Activated effector memory CD4-positive, alpha-beta T cell treated with Interleukin-2 at 50 U/mL for 16 hours (primary cell): ENCODE data around the gene DEDD.

Experiments used
- DNase-seq: peaks from one replicate; pipeline ENCODE4 v3.0.0-alpha.2; 2020

Gene DEDD, protein sequence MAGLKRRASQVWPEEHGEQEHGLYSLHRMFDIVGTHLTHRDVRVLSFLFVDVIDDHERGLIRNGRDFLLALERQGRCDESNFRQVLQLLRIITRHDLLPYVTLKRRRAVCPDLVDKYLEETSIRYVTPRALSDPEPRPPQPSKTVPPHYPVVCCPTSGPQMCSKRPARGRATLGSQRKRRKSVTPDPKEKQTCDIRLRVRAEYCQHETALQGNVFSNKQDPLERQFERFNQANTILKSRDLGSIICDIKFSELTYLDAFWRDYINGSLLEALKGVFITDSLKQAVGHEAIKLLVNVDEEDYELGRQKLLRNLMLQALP

DNA sequence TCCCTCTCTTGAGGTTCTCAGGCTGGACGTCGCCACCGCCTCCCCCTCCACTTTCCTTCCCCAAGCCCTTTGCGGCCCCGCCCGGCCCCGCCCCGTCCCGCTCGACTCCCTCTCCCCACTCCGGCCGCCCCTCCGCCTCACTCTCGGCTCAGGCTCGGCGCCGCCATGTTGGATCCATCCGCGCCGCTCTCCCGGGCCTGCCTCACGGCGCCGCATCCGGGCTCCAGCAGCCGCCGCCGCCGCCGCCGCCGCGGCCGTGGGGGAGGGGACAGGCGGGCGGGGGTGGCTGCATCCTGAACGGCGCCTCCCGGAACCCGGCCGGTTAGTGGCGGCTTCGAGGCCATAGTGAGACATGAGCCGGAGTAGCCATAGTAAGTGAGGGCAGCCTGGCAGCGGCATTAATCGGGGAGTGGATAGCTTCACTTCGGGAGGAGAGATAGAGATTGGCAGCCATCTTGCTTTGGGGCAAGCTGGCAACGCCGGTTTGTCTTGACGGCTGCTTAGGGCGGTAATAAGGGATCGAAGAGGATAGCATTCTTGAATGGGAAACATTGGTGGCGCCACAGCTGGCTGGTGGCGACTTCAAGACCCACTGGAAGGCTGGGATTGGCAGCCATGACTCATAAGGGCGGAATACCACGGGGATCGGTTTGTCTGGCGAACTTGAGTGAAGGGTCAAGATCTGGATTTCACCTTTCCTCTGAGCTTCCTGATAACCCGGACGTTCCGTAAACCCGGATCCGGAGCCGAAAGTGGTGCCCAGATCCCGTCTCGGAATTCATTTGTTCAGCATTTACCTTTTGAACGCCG lies at the start of gene DEDD:
Gene DEDD, minus strand, starts transcription at position 258 of the 810 bp plus-strand sequence. CDS start 8,205 bp downstream, outside the sequence.
- peak; percentile 87 for DNase-seq

DNA sequence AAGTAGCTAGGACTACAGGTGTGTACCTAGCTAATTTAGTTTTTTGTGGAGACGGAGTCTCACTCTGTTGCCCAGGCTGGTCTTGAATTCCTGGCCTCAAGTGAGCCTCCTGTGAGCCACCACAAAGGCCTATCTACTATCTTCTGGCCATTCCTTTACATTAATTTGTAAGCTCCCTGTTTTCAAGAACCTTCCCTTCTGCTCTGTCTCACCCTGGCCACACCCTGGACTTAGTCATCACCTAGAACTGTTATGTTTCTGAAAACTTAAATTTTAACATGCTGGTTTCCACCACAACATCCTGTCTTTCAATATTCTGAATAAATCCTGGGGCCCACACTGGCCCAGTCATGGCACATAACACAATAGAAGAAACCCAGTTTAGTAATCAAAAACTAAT lies 49.7 kb upstream of the DEDD start:
- peak; percentile 51 for DNase-seq

DNA sequence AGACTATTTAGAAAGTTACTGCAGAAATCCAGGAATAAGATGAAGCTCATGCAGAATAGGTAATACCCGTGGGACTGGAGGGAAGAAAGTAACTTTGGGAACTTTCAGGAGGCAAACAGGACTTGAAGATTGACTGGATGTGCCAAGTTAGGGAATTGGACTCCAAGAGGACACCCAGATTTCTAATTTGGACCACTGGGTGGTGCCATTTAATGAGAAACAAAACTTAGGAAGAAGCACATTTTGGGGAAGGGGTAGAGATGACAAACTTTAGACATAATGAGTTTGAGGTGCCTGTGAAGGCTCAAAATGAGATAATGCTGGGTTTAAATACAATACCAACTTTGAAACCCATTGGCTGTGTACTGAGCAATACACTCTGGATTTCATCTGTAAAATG lies 48.2 kb upstream of the DEDD start:
- no peak for DNase-seq

DNA sequence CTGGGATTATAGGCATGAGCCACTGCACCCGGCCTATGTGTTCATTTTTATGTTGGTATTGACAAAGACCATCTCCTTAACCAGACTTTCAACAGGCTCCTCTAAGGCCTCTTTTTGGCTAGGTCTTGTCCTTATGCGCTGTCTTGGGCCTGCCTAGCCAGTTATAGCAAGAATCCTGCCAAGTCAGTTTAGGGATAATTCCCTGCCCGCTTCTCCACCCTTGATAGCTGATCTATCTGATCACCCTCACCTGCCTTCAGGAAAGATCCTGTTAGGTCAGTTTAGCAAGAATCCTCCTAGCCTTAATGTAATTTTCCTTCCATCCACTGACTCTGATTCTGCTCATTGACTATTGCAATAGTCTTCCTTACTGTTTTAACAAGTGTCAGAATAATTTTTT lies 47.2 kb upstream of the DEDD start:
- no peak for DNase-seq

DNA sequence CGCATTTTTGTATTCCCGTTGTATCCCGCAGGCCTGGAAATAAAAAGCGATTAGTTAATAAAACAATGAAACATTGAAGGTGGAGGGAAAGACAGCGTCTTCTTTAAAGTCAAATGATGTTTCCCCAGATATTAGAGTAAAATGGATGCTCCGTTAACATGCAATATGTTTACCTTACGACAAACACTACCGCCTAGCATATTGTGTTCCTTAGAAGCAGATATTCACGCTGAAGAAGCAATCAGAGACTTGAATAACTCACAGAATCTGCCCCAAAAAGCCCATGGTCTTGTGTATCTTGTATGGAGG lies 45.4 kb upstream of the DEDD start:
- no peak for DNase-seq

DNA sequence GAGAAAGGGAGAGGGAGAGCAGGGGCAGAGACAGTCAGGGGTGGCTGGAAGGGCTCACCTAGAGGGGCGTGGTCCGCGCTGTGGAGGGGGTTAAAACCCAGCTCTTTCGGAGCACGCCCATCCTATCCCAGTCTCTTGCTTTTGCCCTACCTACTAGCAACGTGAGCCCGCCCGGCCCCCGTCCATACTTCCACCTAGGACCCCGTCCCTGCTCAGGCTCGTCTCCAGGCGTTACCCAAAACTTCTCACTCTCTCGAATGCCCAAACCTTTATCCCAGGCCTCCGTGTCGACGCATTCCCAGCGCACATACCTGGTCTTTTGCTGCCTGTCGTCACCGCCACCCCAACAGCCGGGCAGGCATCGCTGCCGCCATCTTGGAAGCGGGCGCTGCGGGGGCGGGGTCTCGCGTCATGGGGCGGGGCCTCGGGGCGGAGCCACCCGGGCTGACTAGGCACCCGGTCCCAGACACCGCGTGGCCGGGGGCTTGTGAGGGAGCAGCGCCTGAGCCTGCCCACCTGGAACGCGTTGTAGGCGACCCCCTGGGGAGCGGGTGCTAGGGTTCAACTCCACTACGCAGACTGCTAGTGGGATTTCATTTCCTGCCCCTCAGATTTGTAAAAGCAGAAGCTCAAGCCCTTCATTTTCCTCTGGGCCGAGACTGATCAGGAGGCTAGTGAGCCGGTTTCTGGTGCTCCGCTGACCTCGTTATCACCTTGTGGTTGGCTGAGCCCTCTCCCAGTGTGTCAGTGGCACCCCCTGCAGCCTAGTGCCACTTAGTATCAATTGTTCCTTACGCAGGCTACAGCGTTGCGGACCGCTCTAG lies 44.9 kb upstream of the DEDD start, which contains the start of gene B4GALT3:
Gene B4GALT3, minus strand, starts transcription at position 396 of the 824 bp plus-strand sequence. CDS start 1,447 bp downstream, outside the sequence.
- DNase-seq, result peak; percentile 92

DNA sequence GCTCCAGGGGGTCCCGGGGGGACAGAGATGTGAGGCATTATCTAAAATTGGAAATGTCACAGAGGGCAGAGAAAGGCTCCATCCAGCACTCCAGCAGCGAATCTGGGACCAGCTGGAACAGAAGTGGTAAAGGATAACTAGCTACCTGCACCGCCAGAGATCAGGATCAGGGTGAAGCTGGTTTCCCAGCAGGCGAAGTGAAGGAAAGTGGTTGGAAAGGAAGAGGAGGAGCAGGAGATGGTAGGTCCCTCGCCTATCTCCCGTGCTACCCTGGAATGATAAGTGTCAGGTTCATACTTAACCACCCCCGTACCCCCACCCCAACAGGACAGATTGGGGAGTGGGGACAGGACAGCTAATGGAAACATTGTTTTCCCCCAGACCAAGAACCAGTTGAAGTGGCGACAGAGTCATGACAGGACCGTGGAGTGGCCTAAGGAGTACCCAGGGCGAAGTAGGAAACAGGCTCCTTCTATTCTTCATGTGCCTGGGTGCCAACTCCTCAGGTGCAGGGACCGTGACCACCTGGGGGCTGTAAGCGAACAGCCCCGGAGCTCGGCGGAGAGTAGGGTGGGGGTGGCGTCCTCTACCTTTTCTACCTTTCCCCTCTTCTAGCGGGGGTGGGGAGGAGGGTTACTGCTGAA lies 44.1 kb upstream of the DEDD start:
- no peak for DNase-seq

DNA sequence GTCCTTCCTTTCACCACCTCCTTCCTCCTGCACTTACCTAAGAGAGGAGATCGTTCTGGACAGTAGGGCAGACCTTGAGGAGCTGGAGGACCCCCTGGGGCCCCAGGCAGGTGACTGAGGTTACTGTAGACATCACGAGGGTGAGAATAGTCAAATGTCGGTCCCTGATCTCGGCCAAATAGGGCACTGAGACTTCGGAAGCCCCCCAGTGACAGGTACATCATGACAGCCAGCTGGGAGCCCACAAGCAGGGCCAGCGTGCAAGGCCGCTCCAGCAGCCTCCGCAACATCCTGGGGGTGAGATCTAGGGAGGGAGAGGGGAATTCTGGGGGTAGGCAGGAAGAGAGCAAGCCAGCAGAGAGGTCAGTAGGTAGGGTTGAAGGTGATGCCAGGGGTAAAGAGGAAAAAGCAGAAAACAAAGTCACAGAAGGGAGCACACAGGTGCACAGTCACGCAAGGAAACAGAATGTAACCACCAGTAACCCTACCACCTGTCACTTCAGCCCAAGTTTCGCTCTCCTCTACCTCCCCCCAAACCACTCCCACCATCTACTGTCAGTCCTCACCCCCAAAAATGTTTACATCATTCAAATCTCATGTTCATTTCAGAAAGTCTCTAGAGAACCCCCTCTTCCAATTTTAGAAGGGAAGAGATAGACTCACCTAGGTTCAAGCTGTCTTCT lies 43.4 kb upstream of the DEDD start:
- no peak for DNase-seq

DNA sequence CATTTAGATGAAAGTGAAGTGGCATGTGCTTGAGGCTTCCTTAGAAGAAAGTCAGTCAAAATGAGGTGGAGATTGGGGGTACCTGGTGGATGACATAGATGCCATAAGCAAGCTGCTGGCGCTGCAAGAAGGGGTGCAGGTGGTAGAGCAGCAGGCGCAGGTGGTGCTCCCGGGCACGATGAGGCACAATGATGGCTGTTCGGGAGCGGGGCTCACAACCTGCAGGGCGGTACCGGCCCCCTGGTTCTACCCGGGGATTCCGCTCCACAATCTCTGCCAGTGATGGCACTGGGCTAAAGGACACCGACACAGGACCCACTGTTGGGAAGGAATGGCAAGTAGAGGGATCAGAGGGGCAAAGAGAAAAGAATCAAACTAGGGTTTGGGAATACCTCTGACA lies 42.4 kb upstream of the DEDD start:
- DNase-seq, result no peak

DNA sequence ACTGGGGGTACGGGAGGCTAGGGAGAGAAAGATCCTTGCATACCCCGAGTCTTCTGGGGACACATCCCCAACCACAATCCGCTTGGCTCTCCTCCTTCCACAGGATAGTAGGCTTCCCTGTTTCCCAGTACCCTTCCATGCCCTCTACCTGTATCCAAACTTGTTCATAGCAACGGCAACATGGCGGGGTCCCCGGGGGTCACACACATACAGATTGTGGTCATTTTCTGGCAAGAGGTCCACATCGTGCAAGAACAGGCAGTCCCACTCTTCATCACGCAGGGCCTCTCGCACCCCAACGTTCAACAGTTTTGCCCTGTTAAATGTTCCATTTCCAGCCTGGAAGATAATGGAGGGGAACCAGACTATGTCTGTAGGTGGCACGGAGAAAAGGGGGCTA lies 41.2 kb upstream of the DEDD start:
- no peak for DNase-seq

DNA sequence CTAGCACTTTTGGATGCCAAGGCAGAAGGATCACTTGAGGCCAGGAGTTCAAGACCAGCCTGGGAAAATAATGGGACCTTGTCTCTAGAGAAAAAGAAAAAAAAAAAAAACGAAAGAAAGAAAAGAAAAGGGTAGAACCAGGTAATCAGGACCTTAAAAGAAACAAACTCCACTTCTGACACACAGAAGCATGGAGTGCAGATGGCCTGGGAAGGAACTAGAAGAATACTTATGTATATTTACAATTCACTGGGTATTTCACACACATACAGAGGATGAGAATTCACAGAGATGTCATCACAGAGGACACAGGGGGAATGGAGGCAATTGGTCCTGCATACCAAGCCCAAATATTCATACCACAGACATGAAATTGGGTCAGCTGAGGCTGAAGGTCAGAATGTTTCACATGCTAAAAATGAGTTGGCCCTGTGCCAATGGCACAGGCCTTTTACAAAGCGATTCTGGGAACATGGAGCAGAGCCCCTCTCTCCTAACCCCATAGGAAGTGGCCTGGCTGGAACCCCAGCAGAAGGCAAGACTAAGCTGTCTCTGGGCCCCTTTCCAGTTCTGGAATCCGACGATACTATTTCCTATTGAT lies 40.4 kb upstream of the DEDD start:
- no peak for DNase-seq

DNA sequence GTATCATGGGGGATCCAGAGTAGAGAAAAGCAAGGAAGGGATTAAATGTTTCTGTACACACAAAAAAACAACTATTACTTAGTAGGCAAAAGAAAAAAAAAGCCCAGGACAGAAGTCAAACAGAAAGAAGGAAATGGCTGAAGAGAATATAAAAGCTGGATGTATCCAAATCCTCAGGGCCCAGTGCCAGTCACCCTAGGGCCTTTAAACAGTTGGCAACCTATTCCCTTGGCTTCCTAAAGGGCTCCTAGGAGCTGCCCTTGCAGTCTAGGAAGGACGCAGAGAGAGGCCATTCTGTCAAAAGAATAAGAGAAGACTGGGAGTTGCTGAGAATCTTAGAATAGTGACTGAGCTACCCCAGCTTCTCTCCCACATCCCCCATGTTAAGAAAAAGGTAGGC lies 39.9 kb upstream of the DEDD start:
- no peak for DNase-seq

DNA sequence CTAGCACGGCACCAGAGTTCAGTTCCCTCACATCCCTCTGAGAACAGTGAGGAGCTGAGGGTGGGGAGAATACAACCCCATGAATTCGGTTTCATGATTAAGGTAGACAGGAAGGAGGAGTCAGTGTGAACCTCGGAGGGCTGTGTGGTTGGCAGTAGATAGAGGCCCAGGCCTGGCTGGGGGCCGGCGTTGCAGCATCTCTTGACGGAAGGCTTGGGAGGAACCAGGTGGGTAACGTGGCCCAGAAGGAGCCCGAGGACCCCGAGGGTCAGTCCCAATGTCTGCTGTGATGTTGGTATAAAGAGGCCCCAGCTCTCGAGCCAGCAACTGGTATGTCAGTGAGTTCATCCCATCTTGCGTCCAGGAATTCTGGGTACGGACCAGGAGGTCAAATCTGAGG lies 39.2 kb upstream of the DEDD start:
- no peak for DNase-seq

DNA sequence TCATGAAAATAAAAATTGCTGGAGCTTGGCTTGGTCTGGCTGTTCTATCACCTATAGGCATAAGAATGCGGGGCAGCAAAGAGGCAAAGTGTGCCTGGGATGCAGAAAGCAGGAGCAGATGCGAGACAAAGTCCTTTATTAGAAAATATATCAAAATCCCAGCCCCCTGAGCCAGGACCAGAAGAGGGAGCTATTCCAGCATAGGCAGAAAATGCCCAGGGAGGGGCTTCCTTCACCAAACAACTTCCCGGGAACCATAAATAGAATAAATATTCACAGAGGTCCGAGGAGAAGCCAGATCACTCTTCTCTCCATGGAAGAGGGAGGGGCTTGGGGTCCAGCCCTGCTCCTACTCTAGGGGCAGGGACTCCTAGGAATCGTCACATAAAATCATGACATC lies 38.7 kb upstream of the DEDD start:
- no peak for DNase-seq

DNA sequence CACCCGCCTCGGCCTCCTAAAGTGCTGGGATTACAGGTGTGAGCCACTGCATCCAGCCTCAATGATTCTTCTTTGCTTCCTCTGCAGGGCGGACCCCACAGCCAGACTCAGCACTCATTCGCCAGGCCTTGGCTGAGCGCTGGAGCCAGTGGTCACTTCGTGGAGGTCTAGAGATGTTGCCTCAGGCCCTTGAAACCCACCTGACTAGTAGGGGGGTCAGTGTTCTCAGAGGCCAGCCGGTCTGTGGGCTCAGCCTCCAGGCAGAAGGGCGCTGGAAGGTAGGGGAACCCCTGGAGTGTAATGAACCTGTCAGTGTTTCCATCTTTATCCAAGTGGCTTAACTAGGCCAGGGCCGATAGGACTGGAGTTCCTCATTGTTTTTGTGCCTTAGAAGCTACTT lies 36.4 kb upstream of the DEDD start:
- no peak for DNase-seq

DNA sequence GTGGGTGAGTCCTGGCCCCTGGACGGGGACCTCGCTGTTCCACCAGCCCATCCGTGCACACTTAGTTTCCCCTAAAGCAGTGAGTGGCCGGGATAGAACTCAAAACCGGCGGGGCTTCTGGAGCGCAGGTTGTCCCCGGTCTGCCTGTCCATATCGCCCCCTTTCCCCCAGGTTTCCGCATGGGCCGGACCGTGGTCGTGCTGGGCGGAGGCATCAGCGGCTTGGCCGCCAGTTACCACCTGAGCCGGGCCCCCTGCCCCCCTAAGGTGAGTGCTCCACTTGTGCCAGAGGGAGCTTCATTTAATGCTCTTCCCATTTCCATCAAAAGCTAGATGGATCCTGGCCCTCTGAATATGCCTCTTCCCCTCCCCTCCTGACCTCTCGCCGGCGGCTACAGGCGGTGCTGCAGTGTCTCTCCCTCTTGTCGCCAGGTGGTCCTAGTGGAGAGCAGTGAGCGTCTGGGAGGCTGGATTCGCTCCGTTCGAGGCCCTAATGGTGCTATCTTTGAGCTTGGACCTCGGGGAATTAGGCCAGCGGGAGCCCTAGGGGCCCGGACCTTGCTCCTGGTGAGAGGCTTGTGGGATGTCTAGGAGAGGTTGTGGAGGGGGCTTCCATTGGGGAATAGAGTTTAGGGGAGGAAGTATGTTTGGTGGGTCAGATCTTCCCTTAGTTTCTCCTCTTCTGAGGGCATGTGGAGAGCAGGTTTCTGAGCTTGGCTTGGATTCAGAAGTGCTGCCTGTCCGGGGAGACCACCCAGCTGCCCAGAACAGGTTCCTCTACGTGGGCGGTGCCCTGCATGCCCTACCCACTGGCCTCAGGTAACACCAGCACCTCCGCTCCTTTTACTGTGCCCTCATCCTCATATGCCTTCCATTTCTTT lies 34.4 kb upstream of the DEDD start:
- DNase-seq, result no peak

DNA sequence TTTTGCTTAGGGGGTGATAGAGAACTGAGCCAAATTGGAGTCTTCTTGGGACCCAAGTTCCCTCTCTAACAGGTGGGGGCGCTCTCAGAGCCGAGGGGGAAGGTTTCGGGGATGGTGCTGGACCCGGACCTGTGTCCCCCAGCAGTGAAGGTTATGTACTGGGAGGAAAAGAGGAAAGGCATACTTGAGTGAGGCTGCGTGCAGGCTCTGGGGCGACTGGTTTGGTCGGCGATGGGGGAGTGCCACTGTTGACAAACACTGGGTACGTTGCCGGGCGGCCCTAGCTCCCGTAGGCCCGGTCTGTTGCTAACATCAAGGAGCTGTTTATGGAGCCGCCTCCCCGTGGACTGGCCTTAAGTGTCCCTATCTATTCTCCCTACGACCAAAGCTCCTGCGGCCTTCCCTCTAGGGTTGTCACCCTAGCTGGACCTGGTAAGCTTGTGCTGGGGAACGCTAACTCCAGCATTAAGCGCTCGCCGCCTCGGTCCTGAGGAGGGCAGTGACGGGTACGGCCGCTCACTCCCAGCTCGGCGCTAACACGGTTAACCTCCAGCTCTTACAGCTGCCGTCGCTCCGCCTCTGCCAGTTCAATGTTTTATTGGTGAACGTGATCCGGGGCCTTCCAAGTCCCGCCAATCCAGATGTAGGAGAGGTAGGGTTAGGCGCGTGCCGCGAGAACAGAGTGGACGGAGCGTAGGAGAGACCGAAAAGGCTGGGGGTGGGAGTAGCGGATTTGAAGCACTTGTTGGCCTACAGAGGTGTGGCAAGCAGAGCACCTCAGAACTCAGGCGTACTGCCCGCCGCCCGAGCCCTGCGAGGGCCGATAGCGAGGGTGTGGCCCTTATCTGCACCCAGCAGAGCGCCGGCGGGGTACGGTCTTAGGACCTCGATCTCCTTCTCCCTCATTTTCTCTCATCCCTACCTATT lies 33.5 kb upstream of the DEDD start, which contains the start of gene PPOX:
Gene PPOX, plus strand, starts transcription at position 685 of the 927 bp plus-strand sequence. CDS start 422 bp downstream, outside the sequence.
- DNase-seq, result peak; percentile 88

DNA sequence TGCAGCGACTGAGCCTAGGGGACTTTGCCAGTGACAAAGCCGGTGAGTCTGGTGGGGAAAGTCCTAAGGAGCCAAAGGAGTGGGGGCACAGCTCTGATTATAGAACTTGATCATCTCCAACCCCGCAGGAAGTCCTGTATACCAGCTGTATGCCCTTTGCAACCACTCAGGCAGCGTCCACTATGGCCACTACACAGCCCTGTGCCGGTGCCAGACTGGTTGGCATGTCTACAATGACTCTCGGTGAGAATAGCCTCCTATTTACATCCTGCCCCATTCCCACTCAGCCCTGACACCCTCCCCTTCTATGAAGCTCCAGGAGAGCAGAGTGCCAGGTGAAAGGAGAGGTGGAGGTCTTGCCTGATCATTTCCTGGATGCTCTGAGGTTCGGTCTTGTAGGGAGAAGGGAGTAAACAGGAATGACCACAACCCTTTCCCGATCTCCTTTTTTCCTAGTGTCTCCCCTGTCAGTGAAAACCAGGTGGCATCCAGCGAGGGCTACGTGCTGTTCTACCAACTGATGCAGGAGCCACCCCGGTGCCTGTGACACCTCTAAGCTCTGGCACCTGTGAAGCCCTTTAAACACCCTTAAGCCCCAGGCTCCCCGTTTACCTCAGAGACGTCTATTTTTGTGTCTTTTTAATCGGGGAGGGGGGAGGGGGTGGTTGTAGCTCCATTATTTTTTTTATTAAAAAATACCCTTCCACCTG lies 32.6 kb upstream of the DEDD start:
- no peak for DNase-seq

DNA sequence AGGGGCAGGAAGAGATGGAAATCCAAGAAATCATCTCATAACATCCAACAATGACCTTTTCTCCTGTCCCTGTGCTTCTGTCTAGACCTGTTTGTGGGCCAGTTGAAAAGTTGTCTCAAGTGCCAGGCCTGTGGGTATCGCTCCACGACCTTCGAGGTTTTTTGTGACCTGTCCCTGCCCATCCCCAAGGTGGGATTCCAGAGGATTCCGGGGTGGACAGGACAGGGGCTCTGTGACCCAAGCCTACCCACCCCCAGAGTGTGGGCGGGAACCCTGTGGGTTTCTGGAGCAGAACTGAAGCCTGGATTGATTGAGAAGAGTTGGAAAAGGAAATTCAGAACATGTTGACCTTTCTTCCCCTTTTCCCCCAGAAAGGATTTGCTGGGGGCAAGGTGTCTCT lies 31.3 kb upstream of the DEDD start:
- no peak for DNase-seq
